GM18502 (cell line): ENCODE results near the gene NPTX1.

Experiments used
- ATAC-seq: cut with Tn5 transposase; IDR thresholded peaks from one replicate; pipeline ENCODE4 v1.9.1; 2021; ENCODE audit warnings: mild to moderate bottlenecking; ENCODE audit not compliant: unreplicated experiment, poor library complexity

The NPTX1 gene

GRCh38 chr17:80504686-80505413 lies 28.4 kb upstream of the NPTX1 start:
- no peak for ATAC-seq

- ATAC-seq, result no peak
These were observed 27.5 kb upstream of the NPTX1 start for GRCh38 chr17:80503921-80504320.

- ATAC-seq, result no peak
These were observed 26.6 kb upstream of the NPTX1 start for GRCh38 chr17:80503031-80503430.

GRCh38 chr17:80502578-80502877 lies 26.1 kb upstream of the NPTX1 start:
- ATAC-seq, result no peak

- ATAC-seq, result no peak
These were observed 25.6 kb upstream of the NPTX1 start for GRCh38 chr17:80501741-80502577.

GRCh38 chr17:80499961-80500665 lies 23.7 kb upstream of the NPTX1 start:
- no peak for ATAC-seq

- ATAC-seq, result no peak
These were observed 23.2 kb upstream of the NPTX1 start for GRCh38 chr17:80499560-80499959.

- no peak for ATAC-seq
These were observed 22.6 kb upstream of the NPTX1 start for GRCh38 chr17:80498920-80499410.

GRCh38 chr17:80498242-80498919 lies 22.0 kb upstream of the NPTX1 start:
- ATAC-seq, result no peak

GRCh38 chr17:80497726-80498241 lies 21.4 kb upstream of the NPTX1 start:
- ATAC-seq, result no peak

- ATAC-seq, result no peak
These were observed 18.1 kb upstream of the NPTX1 start for GRCh38 chr17:80494547-80494946.

- no peak for ATAC-seq
These were observed 16.1 kb upstream of the NPTX1 start for GRCh38 chr17:80492343-80493136.

GRCh38 chr17:80491478-80492342 lies 15.3 kb upstream of the NPTX1 start:
- ATAC-seq, result no peak

GRCh38 chr17:80487511-80487910 lies 11.1 kb upstream of the NPTX1 start:
- ATAC-seq, result no peak

- ATAC-seq, result no peak
These were observed 10.3 kb upstream of the NPTX1 start for GRCh38 chr17:80486692-80487091.

GRCh38 chr17:80485846-80486245 lies 9.4 kb upstream of the NPTX1 start:
- ATAC-seq, result no peak

- no peak for ATAC-seq
These were observed 6.3 kb upstream of the NPTX1 start for GRCh38 chr17:80482555-80483308.

- no peak for ATAC-seq
These were observed 5.6 kb upstream of the NPTX1 start for GRCh38 chr17:80482058-80482318.
